Tibial artery (tissue), 4 donors: ENCODE measurements around the gene EPGN.

Experiments
- DNase-seq, 2 donors: peaks; one replicate each; pipeline ENCODE4 v3.0.0-alpha.2; 2019
- H3K27ac ChIP-seq, 2 donors: fragments of 200-600 bp; sonication (generic) in 1 of 2; 1 replicate in 1 of 2; 2 replicates in 1 of 2; pipeline ENCODE4 v1.5.1; 2018 to 2019; ENCODE audit warnings: mild to moderate bottlenecking in 1 of 2
- H3K27me3 ChIP-seq, 2 donors: fragments of 200-600 bp; sonication (generic) in 1 of 2; one replicate each; pipeline versions ENCODE4 v1.5.1 to v1.6.0; 2016 to 2019
- H3K36me3 ChIP-seq, 3 donors: fragments of 200-600 bp; sonication (generic) in 2 of 3; one replicate each; pipeline ENCODE4 v1.5.1; 2016 to 2019; ENCODE audit warnings: mild to moderate bottlenecking in 2 of 3
- H3K4me1 ChIP-seq, 4 donors: fragments of 200-600 bp; sonication (generic) in 2 of 4; 1 replicate in 3 of 4; 2 replicates in 1 of 4; pipeline ENCODE4 v1.5.1; 2016 to 2019
- H3K4me3 ChIP-seq, 2 donors: fragments of 200-600 bp; sonication (generic) in 1 of 2; 1 replicate in 1 of 2; 2 replicates in 1 of 2; pipeline ENCODE4 v1.5.1; 2018 to 2019; ENCODE audit warnings: mild to moderate bottlenecking in 2 of 2
- H3K9me3 ChIP-seq, 3 donors: fragments of 200-600 bp; sonication (generic) in 1 of 3; one replicate each; pipeline ENCODE4 v1.5.1; 2016 to 2019
- intact Hi-C: fragments of 100-400 bp; cut with DNase I; formaldehyde crosslinking; loops from one replicate; pipeline ENCODE4 v1.15.0; 2023; ENCODE audit warnings: low total_unique reads
- TF ChIP-seq, protein P1 (sequence below), 2 experiments: fragments of 200-600 bp in 1 of 2; fragments of 450-650 bp in 1 of 2; IDR thresholded peaks; one replicate each; pipeline ENCODE4 v1.5.1; 2017 to 2019; ENCODE audit warnings: antibody characterized with exemption in 2 of 2, mild to moderate bottlenecking in 1 of 2, moderate library complexity in 1 of 2

Gene EPGN

GRCh38 chr4:74309223-74309622 is 953 bp downstream of the EPGN start:
- Histone ChIP-seq H3K27me3 (no peaks in the 10 kb centered on the region), H3K9me3 (no peaks in the 10 kb centered on the region), H3K36me3 (no peaks in the 10 kb centered on the region), H3K4me1 (no peaks in the 10 kb centered on the region), H3K4me3 (no peak overlapping the region), H3K27ac (no peak overlapping the region)
- DNase-seq, result no peak
- intact Hi-C loops, result no loop called here
- TF ChIP-seq, protein P1, sequence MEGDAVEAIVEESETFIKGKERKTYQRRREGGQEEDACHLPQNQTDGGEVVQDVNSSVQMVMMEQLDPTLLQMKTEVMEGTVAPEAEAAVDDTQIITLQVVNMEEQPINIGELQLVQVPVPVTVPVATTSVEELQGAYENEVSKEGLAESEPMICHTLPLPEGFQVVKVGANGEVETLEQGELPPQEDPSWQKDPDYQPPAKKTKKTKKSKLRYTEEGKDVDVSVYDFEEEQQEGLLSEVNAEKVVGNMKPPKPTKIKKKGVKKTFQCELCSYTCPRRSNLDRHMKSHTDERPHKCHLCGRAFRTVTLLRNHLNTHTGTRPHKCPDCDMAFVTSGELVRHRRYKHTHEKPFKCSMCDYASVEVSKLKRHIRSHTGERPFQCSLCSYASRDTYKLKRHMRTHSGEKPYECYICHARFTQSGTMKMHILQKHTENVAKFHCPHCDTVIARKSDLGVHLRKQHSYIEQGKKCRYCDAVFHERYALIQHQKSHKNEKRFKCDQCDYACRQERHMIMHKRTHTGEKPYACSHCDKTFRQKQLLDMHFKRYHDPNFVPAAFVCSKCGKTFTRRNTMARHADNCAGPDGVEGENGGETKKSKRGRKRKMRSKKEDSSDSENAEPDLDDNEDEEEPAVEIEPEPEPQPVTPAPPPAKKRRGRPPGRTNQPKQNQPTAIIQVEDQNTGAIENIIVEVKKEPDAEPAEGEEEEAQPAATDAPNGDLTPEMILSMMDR (IDR thresholded peaks at IDR 0.05), result no peak

DNA sequence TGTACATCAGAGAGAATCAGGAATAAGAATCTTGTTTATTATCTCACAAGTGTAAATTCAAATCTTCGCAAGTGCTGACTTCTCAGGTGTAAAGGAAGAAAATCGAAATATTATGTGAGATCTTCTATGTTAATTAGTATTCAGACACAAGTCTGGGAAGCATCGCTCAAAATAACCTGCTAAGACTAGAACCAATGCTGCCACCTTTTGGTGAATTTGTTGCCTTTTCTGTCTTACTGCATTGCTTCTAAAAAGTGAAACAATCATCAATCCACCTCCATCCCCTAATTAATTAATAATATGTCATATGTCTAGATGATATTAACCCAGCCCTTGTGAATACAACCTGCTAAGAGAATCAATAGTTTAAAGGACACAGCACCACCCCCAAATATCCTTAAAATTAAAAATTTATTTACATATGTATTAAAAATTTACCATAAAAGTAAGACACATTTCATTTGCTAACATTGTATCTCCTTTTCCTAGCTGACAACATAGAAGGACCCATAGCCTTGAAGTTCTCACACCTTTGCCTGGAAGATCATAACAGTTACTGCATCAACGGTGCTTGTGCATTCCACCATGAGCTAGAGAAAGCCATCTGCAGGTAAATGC is 3.5 kb downstream of the EPGN start:
- TF ChIP-seq, protein P1 (IDR thresholded peaks at IDR 0.05), result peak; percentile 20 to 37
- intact Hi-C loops, result no loop called here
- DNase-seq, result no peak
- Histone ChIP-seq H3K36me3 (no peaks in the 10 kb centered on the region), H3K4me1 (no peaks in the 10 kb centered on the region), H3K27ac (no peak overlapping the region), H3K27me3 (no peaks in the 10 kb centered on the region), H3K9me3 (no peaks in the 10 kb centered on the region), H3K4me3 (no peak overlapping the region)

DNA sequence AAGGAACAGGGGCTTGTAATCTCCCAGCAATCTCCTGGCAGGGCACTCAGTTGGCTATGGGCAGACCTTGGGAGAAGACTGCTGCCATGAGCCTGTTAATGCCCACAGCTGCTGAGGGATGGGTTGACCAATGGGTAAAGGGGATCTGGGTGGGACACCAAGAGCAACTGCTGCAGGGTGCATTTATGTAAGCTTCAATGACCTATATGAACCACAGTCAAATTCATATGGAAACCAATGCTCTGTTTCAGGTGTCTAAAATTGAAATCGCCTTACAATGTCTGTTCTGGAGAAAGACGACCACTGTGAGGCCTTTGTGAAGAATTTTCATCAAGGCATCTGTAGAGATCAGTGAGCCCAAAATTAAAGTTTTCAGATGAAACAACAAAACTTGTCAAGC is 6.1 kb downstream of the EPGN start:
- intact Hi-C loops, result no loop called here
- H3K36me3 ChIP-seq, result no peaks in the 10 kb centered on the region
- H3K9me3 ChIP-seq, result no peaks in the 10 kb centered on the region
- no peak overlapping the region for H3K4me3 ChIP-seq
- DNase-seq, result no peak
- H3K4me1 ChIP-seq, result no peaks in the 10 kb centered on the region
- no peaks in the 10 kb centered on the region for H3K27me3 ChIP-seq
- H3K27ac ChIP-seq, result no peak overlapping the region
- TF ChIP-seq, protein P1 (IDR thresholded peaks at IDR 0.05), result no peak

GRCh38 chr4:74314944-74315343 is 6.7 kb downstream of the EPGN start:
- H3K36me3 ChIP-seq, result no peaks in the 10 kb centered on the region
- no peak for DNase-seq
- no peak overlapping the region for H3K27ac ChIP-seq
- H3K27me3 ChIP-seq, result no peaks in the 10 kb centered on the region
- TF ChIP-seq, protein P1 (IDR thresholded peaks at IDR 0.05), result no peak
- no peak overlapping the region for H3K4me3 ChIP-seq
- H3K9me3 ChIP-seq, result no peaks in the 10 kb centered on the region
- no peaks in the 10 kb centered on the region for H3K4me1 ChIP-seq
- intact Hi-C loops, result no loop called here

GRCh38 chr4:74315376-74315775 is 7.1 kb downstream of the EPGN start:
- intact Hi-C loops, result no loop called here
- no peaks in the 10 kb centered on the region for H3K4me1 ChIP-seq
- H3K27ac ChIP-seq, result no peak overlapping the region
- H3K36me3 ChIP-seq, result no peaks in the 10 kb centered on the region
- no peak for DNase-seq
- no peaks in the 10 kb centered on the region for H3K27me3 ChIP-seq
- no peak overlapping the region for H3K4me3 ChIP-seq
- no peaks in the 10 kb centered on the region for H3K9me3 ChIP-seq
- TF ChIP-seq, protein P1 (IDR thresholded peaks at IDR 0.05), result no peak

- TF ChIP-seq, protein P1 (IDR thresholded peaks at IDR 0.05), result no peak
- intact Hi-C loops, result no loop called here
- Histone ChIP-seq H3K27ac (no peak overlapping the region), H3K9me3 (no peaks in the 10 kb centered on the region), H3K36me3 (no peaks in the 10 kb centered on the region), H3K4me1 (no peaks in the 10 kb centered on the region), H3K4me3 (no peak overlapping the region), H3K27me3 (no peaks in the 10 kb centered on the region)
- no peak for DNase-seq
Observed at GRCh38 chr4:74316397-74316796, 8.1 kb downstream of the EPGN start.
